Smooth muscle cell (in vitro differentiated cells): ENCODE data around the gene AKR1B1. TPM values are rescaled to one million over a fixed set of nuclear protein-coding genes. Genes with fewer than 3 reads are reported as not detected.

Source experiments
- DNase-seq: peaks from one replicate; lab custom pipeline; 2025; ENCODE audit not compliant: unreplicated experiment; lab: John Stamatoyannopoulos, UW
- H2AFZ ChIP-seq: fragments of 200-600 bp; sonication (generic); 2 replicates; pipeline ENCODE4 v1.6.0; 2016; ENCODE audit warnings: antibody characterized with exemption, low read depth, mild to moderate bottlenecking
- H3F3A ChIP-seq: fragments of 200-600 bp; sonication (generic); 2 replicates; pipeline ENCODE4 v1.6.0; 2017; ENCODE audit warnings: antibody characterized with exemption, low read depth
- H3K27ac ChIP-seq: fragments of 200-600 bp; sonication (generic); 2 replicates; pipeline ENCODE4 v1.5.1; 2016; ENCODE audit warnings: low read depth, mild to moderate bottlenecking
- H3K27me3 ChIP-seq: fragments of 200-600 bp; sonication (generic); 2 replicates; pipeline ENCODE4 v1.6.1; 2016; ENCODE audit warnings: low read depth, mild to moderate bottlenecking
- H3K36me3 ChIP-seq: fragments of 200-600 bp; sonication (generic); 2 replicates; pipeline ENCODE4 v1.5.1; 2016; ENCODE audit warnings: low read depth
- H3K4me1 ChIP-seq: fragments of 200-600 bp; sonication (generic); 2 replicates; pipeline ENCODE4 v1.5.1; 2016; ENCODE audit warnings: low read depth
- H3K4me2 ChIP-seq: fragments of 200-600 bp; sonication (generic); 2 replicates; pipeline ENCODE4 v1.6.0; 2016; ENCODE audit warnings: mild to moderate bottlenecking
- H3K4me3 ChIP-seq: fragments of 200-600 bp; sonication (generic); 2 replicates; pipeline ENCODE4 v1.5.1; 2016; ENCODE audit warnings: mild to moderate bottlenecking
- H3K79me2 ChIP-seq: fragments of 200-600 bp; sonication (generic); 2 replicates; pipeline ENCODE4 v1.6.0; 2016; ENCODE audit warnings: low read depth, mild to moderate bottlenecking
- H3K9ac ChIP-seq: fragments of 200-600 bp; sonication (generic); 2 replicates; pipeline ENCODE4 v1.6.0; 2016; ENCODE audit warnings: low read depth
- H3K9me3 ChIP-seq: fragments of 200-600 bp; sonication (generic); replicated peaks from 2 replicates; pipeline ENCODE4 v1.5.1; 2016; ENCODE audit warnings: low read depth
- H4K20me1 ChIP-seq: fragments of 200-600 bp; sonication (generic); 2 replicates; pipeline ENCODE4 v1.6.0; 2016; ENCODE audit warnings: low read depth
- CTCF ChIP-seq: fragments of 200-600 bp; sonication (generic); IDR thresholded peaks from 2 replicates; pipeline ENCODE4 v1.5.1; 2017; ENCODE audit warnings: borderline replicate concordance, mild to moderate bottlenecking, antibody characterized with exemption; ENCODE audit not compliant: insufficient read depth, poor library complexity, severe bottlenecking
- WGBS: methylation state at CpG from one replicate; pipeline ENCODE4 v1.1.7; 2016; ENCODE audit warnings: low lambda C conversion rate; 5-methylcytosine and 5-hydroxymethylcytosine counted together
- polyA plus RNA-seq: library from polyadenylated mRNA; unstranded; fragments of >200 nt; fragmentation: Nextera tagmentation; extraction: Ambion mirVana; gene quantifications from 2 replicates; pipeline ENCODE4 v1.2.1, GENCODE V29; 2016
- total RNA-seq: library from RNA; depleted of rRNA; stranded (reverse); fragments of >200 nt; gene quantifications from 2 replicates; pipeline ENCODE4 v1.2.3, GENCODE V29; 2014

The AKR1B1 gene
- total and polyA plus RNA-seq, 2 experiments from 2014 or later: 75.7 to 122 TPM

- DNase-seq: no peak
- H3K9ac ChIP-seq: no peak overlapping the region
- H4K20me1 ChIP-seq: no peaks in the 10 kb centered on the region
- H2AFZ ChIP-seq: no peak overlapping the region
- 77% methylated on average over 4 of the region's 4 CpGs for WGBS
- no peaks in the 10 kb centered on the region for H3F3A ChIP-seq
- H3K79me2 ChIP-seq: no peaks in the 10 kb centered on the region
- no peak overlapping the region for H3K4me3 ChIP-seq
- H3K4me2 ChIP-seq: no peak overlapping the region
- H3K36me3 ChIP-seq: no peaks in the 10 kb centered on the region
- no peaks in the 10 kb centered on the region for H3K9me3 ChIP-seq
- no peak for TF ChIP-seq CTCF
- H3K27ac ChIP-seq: no peak overlapping the region
- peaks cover 9% of the 10 kb centered on the region for H3K27me3 ChIP-seq
- no peaks in the 10 kb centered on the region for H3K4me1 ChIP-seq
Measured at GRCh38 chr7:134414109-134414508, 44.8 kb downstream of the AKR1B1 start.

DNA sequence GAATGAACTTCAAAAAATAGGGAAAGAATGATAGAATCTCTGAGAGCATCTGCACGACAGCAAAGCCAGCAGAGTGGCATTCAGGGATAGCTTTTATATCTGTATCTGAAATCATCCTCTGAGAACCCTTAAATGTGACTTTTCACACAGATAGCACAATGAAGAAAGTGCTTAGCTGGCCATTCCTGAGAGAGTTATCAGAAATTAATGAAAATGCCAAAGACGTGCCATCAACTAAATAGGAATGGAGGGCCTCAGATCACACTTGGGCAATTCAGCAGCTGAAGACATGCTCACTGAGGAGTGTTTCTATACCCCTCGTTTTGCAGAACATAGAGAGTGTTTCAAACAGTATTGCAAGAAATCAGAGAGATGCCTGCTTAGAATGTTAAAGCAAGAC, 51.6 kb downstream of the AKR1B1 start:
- no peaks in the 10 kb centered on the region for H3K36me3 ChIP-seq
- H3K4me3 ChIP-seq: no peak overlapping the region
- no peak overlapping the region for H3K4me2 ChIP-seq
- H3K27ac ChIP-seq: no peak overlapping the region
- peaks cover 13% of the 10 kb centered on the region for H3K27me3 ChIP-seq
- no peak for DNase-seq
- H3K79me2 ChIP-seq: no peaks in the 10 kb centered on the region
- H2AFZ ChIP-seq: no peak overlapping the region
- no peak for TF ChIP-seq CTCF
- H4K20me1 ChIP-seq: no peaks in the 10 kb centered on the region
- H3K4me1 ChIP-seq: no peaks in the 10 kb centered on the region
- no peaks in the 10 kb centered on the region for H3K9me3 ChIP-seq
- no peaks in the 10 kb centered on the region for H3F3A ChIP-seq
- 76% methylated on average over 3 of the region's 3 CpGs for WGBS
- H3K9ac ChIP-seq: no peak overlapping the region

GRCh38 chr7:134406431-134406830, 52.5 kb downstream of the AKR1B1 start:
- TF ChIP-seq CTCF: no peak
- no peak overlapping the region for H3K9ac ChIP-seq

DNA sequence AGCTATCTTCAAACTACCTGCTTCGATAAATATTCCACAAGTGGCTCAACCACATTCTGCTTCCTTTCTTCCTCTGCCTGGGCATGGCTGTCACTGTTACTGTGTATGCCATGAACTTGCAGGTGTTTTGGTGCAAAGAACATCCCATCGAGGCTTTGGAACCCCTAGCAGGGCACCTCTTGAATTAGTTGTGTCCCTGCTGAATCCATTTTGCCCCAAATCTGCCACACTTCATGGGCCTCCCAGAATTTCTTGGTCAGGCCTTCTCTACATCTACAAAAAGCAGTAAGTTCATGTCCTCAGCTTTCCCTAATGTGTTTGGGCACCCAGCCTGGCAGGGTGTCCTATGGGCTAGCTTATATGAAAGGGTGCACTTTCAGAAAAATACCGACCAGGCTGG, 53.6 kb downstream of the AKR1B1 start:
- H3K4me2 ChIP-seq: no peak overlapping the region
- H3K36me3 ChIP-seq: no peaks in the 10 kb centered on the region
- no peak for DNase-seq
- no peaks in the 10 kb centered on the region for H3K79me2 ChIP-seq
- 90% methylated on average over 3 of the region's 3 CpGs for WGBS
- peaks cover 13% of the 10 kb centered on the region for H3K27me3 ChIP-seq
- H3K4me3 ChIP-seq: no peak overlapping the region
- no peak overlapping the region for H3K27ac ChIP-seq
- no peak for TF ChIP-seq CTCF
- no peaks in the 10 kb centered on the region for H3F3A ChIP-seq
- H2AFZ ChIP-seq: no peak overlapping the region
- H3K4me1 ChIP-seq: no peaks in the 10 kb centered on the region
- no peak overlapping the region for H3K9ac ChIP-seq
- no peaks in the 10 kb centered on the region for H3K9me3 ChIP-seq
- H4K20me1 ChIP-seq: no peaks in the 10 kb centered on the region

More at GRCh38 chr7:134406431-134406830, 52.5 kb downstream of the AKR1B1 start:
- 33% methylated on average over 2 of the region's 2 CpGs for WGBS
- Histone ChIP-seq H3K4me3 (no peak overlapping the region), H4K20me1 (no peaks in the 10 kb centered on the region), H3K27me3 (peaks cover 13% of the 10 kb centered on the region), H3K36me3 (no peaks in the 10 kb centered on the region), H3K27ac (no peak overlapping the region), H2AFZ (no peak overlapping the region), H3F3A (no peaks in the 10 kb centered on the region), H3K9me3 (no peaks in the 10 kb centered on the region), H3K4me1 (no peaks in the 10 kb centered on the region), H3K4me2 (no peak overlapping the region), H3K79me2 (no peaks in the 10 kb centered on the region)
- no peak for DNase-seq
